IPS DF 6.9 (cell line): ENCODE measurements around the gene ITGB3.

ENCODE experiments used
- DNase-seq: peaks from one replicate; pipeline ENCODE4 v3.0.0-alpha.2; 2013; ENCODE audit warnings: low read depth, low spot score
- H3K27ac ChIP-seq: one replicate; pipeline ENCODE4 v1.5.1; 2013; ENCODE audit warnings: low read length, control low read depth
- H3K27me3 ChIP-seq: 2 replicates; pipeline ENCODE4 v1.6.1; 2013; ENCODE audit warnings: mild to moderate bottlenecking, low read length; ENCODE audit not compliant: control insufficient read depth, insufficient read depth
- H3K36me3 ChIP-seq: 2 replicates; pipeline ENCODE4 v1.6.1; 2013; ENCODE audit warnings: low read length; ENCODE audit not compliant: control insufficient read depth, insufficient read depth
- H3K4me1 ChIP-seq: 2 replicates; pipeline ENCODE4 v1.6.1; 2013; ENCODE audit warnings: low read length; ENCODE audit not compliant: control insufficient read depth, insufficient read depth
- H3K4me3 ChIP-seq: 2 replicates; pipeline ENCODE4 v1.5.1; 2013; ENCODE audit warnings: mild to moderate bottlenecking, low read length
- H3K9me3 ChIP-seq: 2 replicates; pipeline ENCODE4 v1.6.1; 2013; ENCODE audit warnings: low read length, inconsistent platforms; ENCODE audit not compliant: control insufficient read depth, insufficient read depth
- WGBS: extraction: QIAGEN DNeasy Blood & Tissue Kit; methylation state at CpG from one replicate; pipeline ENCODE4 v1.1.7; 2013; ENCODE audit warnings: mixed read lengths, missing lambda C conversion rate; ENCODE audit not compliant: insufficient read length, insufficient coverage; 5-methylcytosine and 5-hydroxymethylcytosine counted together

The ITGB3 gene

DNA sequence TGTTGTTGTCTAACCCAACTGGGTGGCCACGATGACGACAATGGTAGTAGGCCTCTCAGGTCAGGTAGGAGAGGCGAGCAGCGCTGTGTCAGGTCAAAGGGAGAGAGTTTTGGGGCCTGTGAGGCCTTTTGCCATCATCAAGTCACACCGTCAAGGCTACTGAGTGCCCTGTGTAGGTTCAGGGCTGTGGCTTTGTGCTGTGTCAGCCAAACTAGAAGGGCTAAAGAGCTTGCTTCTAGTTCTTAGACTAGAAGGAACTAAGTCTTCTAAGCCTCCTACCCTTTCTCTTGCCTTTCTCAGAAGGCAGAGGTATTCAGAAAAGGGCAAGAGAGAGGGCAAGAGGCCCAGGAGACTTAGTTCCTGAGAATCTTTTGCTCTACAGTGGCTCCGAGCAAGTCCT is 45.1 kb downstream of the ITGB3 start:
- Histone ChIP-seq H3K9me3 (no peaks in the 10 kb centered on the region), H3K4me1 (no peaks in the 10 kb centered on the region), H3K27ac (no peak overlapping the region), H3K4me3 (no peak overlapping the region), H3K36me3 (no peaks in the 10 kb centered on the region), H3K27me3 (no peaks in the 10 kb centered on the region)
- WGBS: no CpG with 5 or more reads among the region's 6 CpGs
- no peak for DNase-seq

GRCh38 chr17:47299239-47299910 is 45.7 kb downstream of the ITGB3 start:
- DNase-seq: no peak
- H3K9me3 ChIP-seq: no peaks in the 10 kb centered on the region
- no peak overlapping the region for H3K4me3 ChIP-seq
- no peaks in the 10 kb centered on the region for H3K4me1 ChIP-seq
- no peak overlapping the region for H3K27ac ChIP-seq
- no peaks in the 10 kb centered on the region for H3K36me3 ChIP-seq
- no CpG with 5 or more reads among the region's 13 CpGs for WGBS
- no peaks in the 10 kb centered on the region for H3K27me3 ChIP-seq

GRCh38 chr17:47300718-47301117 is 47.1 kb downstream of the ITGB3 start:
- no peak overlapping the region for H3K27ac ChIP-seq
- no peak for DNase-seq
- WGBS: no CpG with 5 or more reads among the region's 1 CpG
- H3K4me3 ChIP-seq: no peak overlapping the region
- H3K27me3 ChIP-seq: no peaks in the 10 kb centered on the region
- no peaks in the 10 kb centered on the region for H3K9me3 ChIP-seq
- H3K4me1 ChIP-seq: no peaks in the 10 kb centered on the region
- H3K36me3 ChIP-seq: no peaks in the 10 kb centered on the region

DNA sequence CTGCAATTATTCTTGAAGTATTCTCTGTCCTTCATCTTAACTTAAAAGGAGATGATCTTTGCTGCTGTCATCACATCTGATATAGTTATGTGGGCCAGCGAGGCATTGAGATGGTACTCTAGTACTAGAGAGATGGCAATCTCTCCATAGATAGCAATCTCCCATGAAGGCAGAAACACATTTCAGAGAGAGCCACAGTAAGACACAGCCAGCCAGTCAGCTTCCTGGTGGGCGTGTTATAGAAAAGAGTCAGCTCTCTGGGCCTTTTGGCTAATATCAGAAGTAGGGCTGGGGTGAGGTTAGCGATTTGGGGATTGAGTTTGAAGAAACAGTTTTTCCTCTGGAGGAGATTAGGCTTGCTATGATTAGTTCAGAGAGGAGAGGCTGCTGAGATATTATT is 47.5 kb downstream of the ITGB3 start:
- Histone ChIP-seq H3K4me3 (no peak overlapping the region), H3K4me1 (no peaks in the 10 kb centered on the region), H3K9me3 (no peaks in the 10 kb centered on the region), H3K36me3 (no peaks in the 10 kb centered on the region), H3K27ac (no peak overlapping the region), H3K27me3 (no peaks in the 10 kb centered on the region)
- no peak for DNase-seq
- no CpG with 5 or more reads among the region's 3 CpGs for WGBS

DNA sequence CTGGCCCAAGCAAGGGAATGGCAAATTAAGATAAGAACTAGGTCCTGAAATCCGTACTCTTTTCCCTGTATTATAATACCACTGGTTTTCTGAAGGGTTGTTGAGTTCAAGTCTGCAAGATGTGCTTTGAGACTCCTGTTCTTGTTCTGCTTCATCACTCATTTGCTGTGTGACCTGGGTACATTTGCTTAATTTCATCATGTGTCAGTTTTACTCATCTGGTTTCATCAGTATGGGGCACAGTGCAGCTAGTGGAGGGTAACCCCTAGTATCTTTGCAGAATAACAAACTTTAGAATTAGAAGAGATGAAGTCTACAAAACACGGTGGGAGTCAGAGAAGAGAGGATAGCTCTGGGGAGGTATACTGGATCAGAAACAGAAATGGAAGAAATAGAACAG is 48.2 kb downstream of the ITGB3 start:
- Histone ChIP-seq H3K4me3 (no peak overlapping the region), H3K9me3 (no peaks in the 10 kb centered on the region), H3K4me1 (no peaks in the 10 kb centered on the region), H3K36me3 (no peaks in the 10 kb centered on the region), H3K27me3 (no peaks in the 10 kb centered on the region), H3K27ac (no peak overlapping the region)
- DNase-seq: no peak
- no CpG with 5 or more reads among the region's 2 CpGs for WGBS

- Histone ChIP-seq H3K27ac (no peak overlapping the region), H3K4me3 (no peak overlapping the region), H3K36me3 (no peaks in the 10 kb centered on the region), H3K27me3 (no peaks in the 10 kb centered on the region), H3K9me3 (no peaks in the 10 kb centered on the region), H3K4me1 (no peaks in the 10 kb centered on the region)
- no CpG with 5 or more reads among the region's 1 CpG for WGBS
- no peak for DNase-seq
These were observed 50.6 kb downstream of the ITGB3 start for GRCh38 chr17:47304186-47304585.

DNA sequence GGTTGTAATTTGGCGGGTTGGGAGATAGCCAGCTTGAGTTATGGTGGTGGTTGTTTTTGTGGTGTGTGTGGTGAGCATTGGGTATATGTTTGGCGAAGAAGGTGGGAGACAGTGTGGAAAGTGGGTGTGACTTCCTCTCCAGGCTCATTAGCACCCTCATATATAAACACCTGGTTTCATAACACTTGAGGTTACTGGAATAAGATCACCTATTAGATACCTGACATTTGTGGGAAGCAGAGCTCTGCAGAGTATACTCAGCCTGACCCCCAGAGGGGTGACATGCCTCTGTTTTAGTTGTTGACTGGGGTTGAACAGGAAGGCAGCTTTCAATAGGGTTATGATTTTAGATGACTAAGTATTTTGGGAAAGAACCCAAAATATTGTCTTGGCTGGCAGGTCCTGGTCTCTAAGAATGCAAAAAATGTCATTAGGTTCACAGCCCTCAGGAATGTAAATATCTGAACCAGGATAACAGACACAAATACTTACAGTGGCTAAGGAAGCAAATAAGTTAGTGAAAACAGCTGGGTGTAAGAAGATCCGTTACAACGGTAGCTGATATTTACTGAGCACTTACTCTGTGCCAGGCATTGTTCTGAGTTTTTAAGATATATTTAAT is 51.8 kb downstream of the ITGB3 start:
- Histone ChIP-seq H3K4me3 (no peak overlapping the region), H3K27me3 (no peaks in the 10 kb centered on the region), H3K4me1 (no peaks in the 10 kb centered on the region; the same call in 1 of the 2 replicates), H3K9me3 (no peaks in the 10 kb centered on the region), H3K27ac (no peak overlapping the region), H3K36me3 (no peaks in the 10 kb centered on the region)
- no peak for DNase-seq
- no CpG with 5 or more reads among the region's 4 CpGs for WGBS

DNA sequence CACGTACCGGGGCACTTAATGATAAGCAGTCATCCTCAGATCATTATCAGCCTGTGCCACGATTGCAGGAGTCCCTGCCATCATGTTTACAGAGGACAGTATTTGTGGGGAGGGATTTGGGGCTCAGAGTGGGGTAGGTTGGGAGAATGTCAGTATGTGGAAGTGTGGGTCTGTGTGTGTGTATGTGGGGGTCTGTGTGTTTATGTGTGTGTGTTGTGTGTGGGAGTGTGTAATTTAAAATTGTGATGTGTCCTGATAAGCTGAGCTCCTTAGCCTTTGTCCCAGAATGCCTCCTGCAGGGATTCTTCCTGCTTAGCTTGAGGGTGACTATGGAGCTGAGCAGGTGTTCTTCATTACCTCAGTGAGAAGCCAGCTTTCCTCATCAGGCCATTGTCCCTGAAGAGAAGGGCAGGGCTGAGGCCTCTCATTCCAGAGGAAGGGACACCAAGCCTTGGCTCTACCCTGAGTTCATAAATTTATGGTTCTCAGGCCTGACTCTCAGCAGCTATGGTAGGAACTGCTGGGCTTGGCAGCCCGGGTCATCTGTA is 56.6 kb downstream of the ITGB3 start:
- H3K27me3 ChIP-seq: no peaks in the 10 kb centered on the region
- no peaks in the 10 kb centered on the region for H3K36me3 ChIP-seq
- no peak overlapping the region for H3K27ac ChIP-seq
- no peak overlapping the region for H3K4me3 ChIP-seq
- no CpG with 5 or more reads among the region's 4 CpGs for WGBS
- DNase-seq: no peak
- H3K9me3 ChIP-seq: no peaks in the 10 kb centered on the region
- peaks cover 1% of the 10 kb centered on the region; the same call in 1 of the 2 replicates for H3K4me1 ChIP-seq

DNA sequence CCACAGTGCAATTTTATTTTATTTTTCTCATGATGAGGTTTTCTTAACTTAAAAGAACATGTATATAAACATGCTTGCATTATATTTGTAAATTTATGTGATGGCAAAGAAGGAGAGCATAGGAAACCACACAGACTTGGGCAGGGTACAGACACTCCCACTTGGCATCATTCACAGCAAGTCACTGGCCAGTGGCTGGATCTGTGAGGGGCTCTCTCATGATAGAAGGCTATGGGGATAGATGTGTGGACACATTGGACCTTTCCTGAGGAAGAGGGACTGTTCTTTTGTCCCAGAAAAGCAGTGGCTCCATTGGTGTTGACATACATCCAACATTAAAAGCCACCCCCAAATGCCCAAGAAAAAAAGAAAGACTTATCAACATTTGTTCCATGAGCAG is 57.8 kb downstream of the ITGB3 start:
- Histone ChIP-seq H3K4me1 (peaks cover 1% of the 10 kb centered on the region; the same call in 1 of the 2 replicates), H3K27ac (no peak overlapping the region), H3K27me3 (no peaks in the 10 kb centered on the region), H3K36me3 (no peaks in the 10 kb centered on the region), H3K9me3 (no peaks in the 10 kb centered on the region), H3K4me3 (no peak overlapping the region)
- DNase-seq: no peak

DNA sequence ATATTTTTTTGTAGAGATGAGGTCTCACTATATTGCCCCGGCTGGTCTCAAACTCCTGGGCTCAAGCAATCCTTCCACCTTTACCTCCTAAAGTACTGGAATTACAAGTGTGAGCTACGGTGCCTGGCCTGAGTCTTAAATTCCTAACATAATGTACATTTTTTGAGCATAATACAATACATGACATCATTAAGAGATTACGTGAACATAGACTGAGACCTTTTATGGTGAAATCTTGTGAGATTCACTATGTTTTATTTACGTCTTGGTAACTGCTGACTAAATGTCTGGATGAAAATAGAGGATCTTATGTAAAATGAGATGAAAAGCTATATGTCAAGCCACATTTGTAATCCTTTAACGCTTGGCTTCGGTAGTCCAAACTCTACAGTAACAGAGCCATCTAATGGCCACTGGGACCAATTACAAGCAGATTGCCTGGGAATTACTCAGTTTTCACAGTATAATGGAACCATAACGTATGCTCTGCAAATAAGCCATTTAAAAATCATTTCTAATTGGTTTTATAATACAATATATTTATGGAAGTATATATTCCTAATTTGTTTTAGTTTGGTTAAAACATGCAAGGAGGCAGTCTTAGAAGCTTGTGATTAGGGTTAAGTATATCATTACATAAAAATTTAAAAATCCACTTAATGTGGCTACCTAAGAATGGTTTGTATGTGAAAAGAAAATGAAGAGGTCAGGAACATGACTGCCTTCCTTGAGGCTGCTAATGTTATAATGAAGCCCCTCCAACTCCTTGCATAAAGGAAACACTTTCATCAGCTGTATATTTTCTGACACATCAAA is 62.0 kb downstream of the ITGB3 start:
- Histone ChIP-seq H3K9me3 (no peaks in the 10 kb centered on the region), H3K36me3 (no peaks in the 10 kb centered on the region), H3K27ac (no peak overlapping the region), H3K27me3 (no peaks in the 10 kb centered on the region), H3K4me3 (no peak overlapping the region), H3K4me1 (peaks cover under 1% of the 10 kb centered on the region; the same call in 1 of the 2 replicates)
- no peak for DNase-seq
- no CpG with 5 or more reads among the region's 7 CpGs for WGBS
